Activated T-cell treated with anti-CD3 and anti-CD28 coated beads for 1 hour (primary cell): ENCODE measurements around the gene PARN.
A peak's percentile ranks its signal among the peaks of the same experiment; 100 is the strongest.
"Not testable (repeated sequence)": the region's sequence is repeated elsewhere in the genome, so short reads cannot be mapped to it uniquely, and the experiment has no call there.

ENCODE experiments used
- DNase-seq: peaks from one replicate; pipeline ENCODE4 v3.0.0-alpha.2; 2020; ENCODE audit warnings: low read depth

PARN gene

DNA sequence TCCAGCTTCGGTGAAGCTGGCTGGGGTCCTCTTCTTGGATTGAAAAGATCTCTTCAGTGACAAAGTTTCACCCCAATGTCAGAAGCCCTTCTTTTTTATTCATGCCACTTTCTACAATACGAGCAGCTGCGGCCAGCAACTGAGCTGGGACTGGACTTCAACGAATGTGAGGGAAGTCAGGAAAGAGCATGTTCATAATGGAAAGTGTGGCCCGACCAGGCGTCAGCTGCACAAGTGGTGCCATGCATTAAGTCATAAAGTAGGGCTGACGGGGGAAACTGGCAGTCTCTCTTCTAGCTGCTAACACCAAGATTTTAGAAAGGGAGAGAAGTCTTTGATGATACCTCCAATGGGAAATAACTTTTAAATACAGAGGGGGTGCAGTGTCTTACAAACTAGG, 192.6 kb downstream of the PARN start:
- no peak for DNase-seq

DNA sequence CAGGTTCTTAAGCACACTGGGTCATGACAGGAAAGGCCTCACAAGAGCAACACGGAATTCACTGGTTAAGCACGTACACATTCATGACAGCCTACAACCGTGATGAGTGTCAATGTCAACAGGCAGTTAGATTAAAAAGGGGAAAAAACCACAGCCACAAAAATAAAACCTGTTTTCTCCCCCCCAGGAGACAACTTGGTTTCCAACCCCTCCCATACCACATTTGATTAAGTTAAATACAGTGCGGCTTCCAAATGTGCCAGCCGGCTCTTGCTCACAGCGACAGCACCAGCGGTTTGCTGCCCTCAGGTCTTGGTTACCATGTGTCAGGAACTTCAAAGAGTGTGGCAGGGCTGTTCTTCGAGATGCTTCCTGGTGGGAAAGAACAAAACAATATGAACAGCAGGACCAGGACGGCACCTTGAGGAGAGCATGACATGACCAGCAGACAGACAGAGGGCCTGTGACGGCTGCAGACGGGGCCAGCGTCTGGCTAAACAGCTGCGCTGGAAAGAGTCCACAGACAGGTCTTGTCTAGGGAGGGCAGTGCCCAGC, 193.6 kb downstream of the PARN start:
- DNase-seq, result no peak

DNA sequence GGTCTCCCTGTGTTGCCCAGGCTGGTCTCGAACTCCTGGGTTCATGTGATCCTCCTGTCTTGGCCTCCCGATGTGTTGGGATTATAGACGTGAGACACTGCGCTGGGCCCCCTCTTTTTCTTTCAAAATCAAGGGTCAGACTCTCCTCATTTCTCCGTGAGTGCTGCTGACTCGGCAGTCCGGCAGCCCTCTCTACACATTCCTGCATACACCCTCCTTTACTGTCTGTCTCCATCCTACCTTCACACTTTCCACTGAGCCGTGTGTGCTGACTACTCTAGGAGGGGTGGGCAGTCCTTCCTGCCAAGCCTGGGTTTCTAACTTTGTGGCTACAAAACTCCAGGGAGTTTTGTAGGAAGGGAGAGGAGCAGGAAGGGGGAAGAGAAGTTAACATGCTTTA, 195.2 kb downstream of the PARN start:
- DNase-seq, result no peak

DNA sequence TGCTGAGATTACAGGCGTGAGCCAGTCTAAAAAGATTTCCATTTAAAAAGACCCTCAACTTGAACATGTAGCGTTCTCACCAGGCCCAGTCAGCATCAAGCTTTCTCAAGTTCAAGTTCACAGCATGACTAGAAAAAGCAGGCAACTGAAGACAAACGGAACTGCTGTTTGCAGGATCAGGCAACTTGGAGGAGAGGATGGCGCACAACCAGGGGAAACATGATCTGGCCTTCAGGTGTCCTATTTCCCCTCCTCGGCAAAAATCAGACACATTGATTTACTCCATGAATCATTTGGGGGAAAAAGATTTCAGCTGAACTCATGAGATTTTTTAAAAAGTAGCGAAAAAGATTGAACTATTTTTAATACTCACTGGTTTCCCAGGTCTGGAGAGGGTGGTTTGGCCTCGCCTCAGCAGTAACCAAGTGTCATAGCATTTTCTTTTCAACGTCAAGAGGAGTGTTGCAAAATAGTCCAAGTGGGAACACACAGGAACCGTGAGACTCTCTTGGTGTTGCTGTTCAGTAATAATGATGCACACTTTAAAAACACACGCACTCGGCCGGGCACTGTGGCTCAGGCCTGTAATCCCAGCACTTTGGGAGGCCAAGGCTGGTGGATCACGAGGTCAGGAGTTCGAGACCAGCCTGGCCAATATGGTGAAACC, 201.0 kb downstream of the PARN start:
- DNase-seq, result not testable (repeated sequence)

DNA sequence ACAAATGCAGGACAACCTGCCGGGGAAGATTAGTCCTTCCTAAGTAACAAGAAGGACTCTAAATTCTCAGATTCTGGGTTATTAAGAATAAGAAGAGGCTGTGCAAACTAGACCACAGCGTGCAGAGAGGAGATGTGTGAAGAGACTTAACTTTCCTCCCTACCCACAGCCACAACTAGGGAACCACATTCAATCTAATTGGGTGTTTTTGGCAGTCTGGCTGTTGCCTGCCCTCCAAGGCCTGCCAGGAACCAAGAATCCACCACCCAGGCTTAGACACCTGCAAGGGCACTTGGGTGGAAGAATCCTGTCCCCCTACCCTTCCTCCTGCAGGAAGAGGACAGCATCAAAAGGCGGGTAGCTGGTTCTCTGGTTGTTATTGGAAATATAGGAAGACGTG, 202.0 kb downstream of the PARN start:
- DNase-seq, result no peak

DNA sequence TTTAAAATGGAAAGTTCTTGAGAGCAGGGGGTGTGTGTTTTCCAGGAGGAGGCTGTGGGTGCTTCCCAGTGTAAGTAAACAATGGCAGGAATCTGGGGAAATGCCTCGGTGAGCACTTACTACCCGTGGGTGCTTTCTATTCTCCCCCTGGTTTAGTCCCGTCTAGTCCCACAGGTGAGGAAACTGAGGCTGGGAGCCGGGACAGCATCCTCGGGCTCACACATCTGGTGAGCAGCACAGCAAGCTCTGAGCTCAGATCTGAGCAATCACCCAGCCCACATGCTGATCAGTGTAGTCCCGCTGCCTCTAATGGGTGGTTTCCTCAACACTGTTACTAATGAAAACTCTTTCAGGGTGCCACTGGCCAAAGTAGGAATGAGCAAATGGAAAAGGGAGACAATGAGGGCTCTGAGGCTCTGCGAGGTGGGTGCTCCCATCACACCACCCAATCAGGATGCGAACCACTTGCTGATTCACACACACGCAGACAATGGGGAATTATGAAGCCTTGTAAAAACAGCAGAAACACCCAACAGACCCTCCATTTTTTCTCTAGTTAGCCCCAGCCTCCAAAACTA, 202.6 kb downstream of the PARN start:
- no peak for DNase-seq

DNA sequence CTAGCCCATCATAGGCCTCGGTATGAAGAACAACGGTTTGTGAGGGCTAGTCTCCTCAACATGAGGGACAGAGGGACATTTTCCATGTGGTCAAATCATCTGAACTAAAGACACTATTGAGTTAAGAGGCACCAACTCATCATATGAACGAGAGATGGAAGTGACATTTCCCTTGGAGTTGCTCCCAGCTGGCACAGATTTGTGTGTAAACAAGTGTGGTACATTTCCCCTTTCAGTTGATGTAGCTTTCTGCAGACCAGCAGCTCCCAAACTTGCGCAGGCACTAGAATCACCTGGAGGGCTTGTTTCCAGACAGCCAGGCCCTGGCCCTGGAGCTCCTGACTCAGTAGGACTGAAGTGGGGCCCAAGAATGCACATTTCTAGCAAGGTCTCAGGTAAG, 205.5 kb downstream of the PARN start:
- no peak for DNase-seq

DNA sequence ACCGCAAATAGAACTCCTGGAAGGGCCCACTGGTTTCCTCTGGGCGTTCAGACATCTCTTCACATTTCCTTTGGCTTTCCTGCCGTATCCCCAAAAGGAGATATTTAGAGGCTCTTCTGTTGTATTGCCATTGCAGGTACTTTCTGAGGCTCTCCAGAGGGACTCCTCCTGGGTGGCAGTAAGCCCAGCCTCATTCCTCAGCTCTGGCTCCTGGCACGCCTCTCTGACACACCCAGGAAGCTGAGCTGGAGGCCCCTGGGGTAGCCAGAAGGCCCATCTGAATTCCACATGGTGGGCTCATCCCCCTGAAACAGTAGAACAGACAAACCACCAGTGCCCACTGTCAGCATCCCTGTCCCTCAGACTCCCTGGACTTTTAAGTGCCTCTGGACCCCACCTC, 206.7 kb downstream of the PARN start:
- no peak for DNase-seq

DNA sequence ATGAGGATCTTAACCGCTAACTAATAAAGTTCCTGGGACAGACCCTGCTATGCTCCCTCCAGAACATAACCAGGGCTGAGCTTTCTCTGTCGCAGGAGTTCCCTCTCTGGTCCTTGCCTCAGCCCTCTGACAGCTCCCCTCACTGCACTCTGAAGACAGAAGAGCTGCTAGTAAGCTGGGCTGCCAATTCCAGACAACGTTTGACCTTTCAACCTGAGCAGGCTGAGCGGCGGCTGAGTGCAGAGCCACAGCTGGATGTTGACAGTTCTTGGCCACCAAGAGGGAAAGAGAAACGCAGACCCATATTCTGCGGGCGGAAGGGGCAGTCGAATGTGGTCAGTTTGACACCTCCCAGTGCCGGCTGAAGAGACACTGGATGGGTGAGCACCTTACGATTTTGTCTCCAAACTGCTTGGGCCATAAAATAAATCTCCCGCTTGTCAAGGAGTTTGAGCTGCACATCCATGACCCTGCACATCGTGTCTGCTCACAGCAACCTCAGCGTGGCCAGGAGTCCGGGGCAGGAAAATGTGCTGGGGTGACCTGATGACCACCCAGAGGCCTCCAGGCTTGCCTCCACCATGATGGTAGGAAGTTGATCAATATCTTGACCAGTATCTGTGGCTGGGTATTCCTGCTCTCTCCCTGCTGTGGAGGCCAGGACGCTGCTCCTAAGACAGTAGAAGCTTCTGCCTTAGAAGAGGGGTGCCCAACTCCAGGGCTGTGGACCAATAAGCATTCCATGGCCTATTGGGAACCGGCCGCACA, 209.2 kb downstream of the PARN start:
- DNase-seq, result no peak

DNA sequence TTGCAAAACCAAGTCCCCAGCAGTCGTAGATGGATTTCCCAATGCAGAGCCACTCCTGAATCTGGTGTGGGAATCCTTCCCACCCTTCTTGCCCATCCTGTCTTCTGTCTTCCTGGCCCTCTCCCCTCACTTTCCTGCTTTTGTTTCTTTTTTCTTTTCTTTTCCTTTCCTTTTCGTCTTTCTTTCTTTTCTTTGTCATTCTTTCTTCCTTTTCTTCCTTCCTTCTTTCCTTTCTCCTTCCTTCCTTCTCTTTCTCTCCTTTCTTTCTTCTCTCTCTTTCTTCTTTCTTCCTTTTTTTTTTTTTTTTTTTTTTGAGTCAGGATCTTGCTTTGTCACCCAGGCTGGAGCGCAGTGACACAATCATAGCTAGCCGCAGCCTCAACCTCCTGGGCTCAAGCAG, 209.8 kb downstream of the PARN start:
- not testable (repeated sequence) for DNase-seq

DNA sequence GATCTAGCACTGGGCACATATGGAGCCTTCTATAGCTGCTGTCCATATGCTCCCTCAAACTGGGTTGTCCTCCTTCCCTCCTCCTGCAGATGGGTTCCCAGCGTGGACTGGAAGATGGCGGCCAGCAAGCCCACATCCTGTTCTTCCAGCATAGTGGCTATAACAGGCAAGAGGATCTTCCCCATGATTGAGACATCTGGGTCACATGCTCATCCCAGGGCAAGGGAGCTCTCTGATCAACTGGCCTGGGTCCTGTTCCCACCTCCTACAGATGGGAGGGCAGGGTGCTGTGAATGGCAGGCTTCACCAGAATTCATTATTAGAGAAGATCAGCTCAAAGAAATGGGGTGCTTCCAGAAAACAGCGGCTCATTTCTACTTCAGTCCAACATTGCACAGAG, 210.2 kb downstream of the PARN start:
- no peak for DNase-seq

DNA sequence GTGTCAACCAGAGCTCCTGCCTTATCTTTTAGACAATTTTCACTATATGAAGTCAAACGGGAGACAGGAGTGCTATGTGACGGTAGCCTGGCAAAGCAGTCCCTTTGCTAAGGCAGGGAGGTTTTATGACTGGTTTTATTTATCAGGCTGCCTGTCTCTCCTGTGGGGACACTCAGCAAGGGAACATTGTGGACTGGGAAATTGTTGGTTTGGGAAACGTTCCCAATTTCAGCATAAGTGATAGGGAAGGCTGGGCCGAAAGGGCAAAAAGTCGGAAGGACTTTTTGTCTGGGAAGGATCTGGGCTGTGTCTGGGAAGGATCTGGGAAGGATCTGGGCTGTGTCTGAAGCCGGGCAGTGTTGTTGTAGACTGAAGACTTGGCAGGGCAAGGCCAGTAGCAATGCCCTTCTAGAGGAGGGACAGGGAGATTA, 211.2 kb downstream of the PARN start:
- DNase-seq, result no peak

DNA sequence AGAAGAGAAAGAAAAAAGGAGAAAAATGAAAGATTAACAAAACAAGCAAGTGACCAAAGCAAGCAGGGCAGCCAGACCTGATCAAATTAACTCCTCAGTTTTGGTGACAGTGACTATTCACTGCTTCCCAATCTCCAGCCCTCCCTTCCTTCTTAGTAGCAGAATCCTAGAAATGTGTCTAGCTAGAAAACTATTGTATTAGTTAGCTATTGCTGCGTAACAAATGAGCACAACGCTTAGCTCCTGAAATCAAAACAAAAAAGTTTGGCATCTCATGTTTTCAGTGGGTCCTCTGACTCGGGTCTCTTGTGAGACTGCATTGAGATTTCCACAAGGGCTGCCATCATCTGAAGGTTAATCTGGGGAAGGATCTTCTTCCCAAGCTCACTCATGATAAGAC, 213.9 kb downstream of the PARN start:
- no peak for DNase-seq

DNA sequence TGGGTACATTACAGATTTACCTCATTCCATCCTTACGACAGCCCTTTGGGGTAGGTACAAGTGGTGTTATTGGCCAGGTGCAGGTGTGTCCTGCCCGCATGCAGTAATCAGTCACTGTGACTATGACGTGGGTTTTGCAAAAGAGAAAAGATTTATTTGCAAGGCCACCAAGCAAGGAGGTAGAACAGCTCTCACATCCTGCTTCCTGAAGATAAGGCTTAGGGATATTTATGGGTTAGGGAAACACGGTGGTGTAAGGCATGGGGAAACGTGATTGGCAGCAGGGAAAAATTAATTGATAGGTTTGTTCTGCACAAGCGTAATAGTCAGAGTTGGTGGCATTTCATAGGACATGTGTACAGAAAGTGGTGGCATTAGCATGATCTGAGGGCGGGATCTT, 214.8 kb downstream of the PARN start:
- DNase-seq, result no peak

DNA sequence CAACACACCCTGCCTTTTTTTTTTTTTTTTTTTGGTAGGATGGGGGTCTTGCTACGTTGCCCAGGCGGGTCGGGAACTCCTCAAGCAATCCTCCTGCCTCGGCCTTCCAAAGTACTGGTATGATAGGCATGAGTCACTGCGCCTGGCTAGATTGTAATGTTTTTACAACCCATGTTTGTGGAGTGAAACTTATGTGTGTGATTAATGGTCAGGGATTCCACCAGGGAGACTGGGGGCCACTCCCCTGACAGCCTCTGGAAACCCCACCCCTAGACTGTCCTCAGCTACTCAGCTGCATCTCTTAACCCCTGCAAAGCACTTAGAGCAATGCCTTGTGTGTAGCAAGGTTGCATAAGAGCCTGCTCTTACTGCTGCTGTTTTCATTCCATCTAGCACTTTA, 220.5 kb downstream of the PARN start:
- DNase-seq, result no peak

DNA sequence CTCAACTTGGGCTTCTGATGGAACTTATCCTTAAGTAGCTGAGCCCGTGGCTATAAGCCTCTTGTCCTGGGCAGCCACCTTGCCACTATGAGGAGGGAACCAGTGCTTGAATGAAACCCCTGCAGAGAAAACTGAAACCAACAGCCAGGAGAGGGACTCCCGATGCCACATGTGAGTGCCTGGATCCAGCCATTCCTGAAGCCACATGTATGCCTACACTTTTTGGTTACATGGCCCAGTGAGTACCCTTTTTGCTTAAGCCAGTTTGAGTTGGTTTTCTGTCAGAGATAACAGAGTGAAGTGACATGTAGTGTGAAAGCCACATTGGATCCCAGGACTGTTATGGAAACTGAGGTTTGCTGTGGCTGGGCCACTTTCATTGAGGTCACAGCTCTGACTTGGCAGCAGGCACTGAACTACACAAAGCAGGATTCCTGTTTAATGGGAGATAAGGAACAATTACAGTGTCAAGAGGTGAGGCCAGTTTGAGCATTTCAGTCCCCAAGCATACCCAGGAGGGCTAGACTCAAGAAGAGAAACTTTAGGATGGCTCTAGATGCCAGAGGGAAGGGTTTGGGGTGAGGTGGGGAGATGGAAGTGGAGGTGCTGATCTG, 222.2 kb downstream of the PARN start:
- no peak for DNase-seq

DNA sequence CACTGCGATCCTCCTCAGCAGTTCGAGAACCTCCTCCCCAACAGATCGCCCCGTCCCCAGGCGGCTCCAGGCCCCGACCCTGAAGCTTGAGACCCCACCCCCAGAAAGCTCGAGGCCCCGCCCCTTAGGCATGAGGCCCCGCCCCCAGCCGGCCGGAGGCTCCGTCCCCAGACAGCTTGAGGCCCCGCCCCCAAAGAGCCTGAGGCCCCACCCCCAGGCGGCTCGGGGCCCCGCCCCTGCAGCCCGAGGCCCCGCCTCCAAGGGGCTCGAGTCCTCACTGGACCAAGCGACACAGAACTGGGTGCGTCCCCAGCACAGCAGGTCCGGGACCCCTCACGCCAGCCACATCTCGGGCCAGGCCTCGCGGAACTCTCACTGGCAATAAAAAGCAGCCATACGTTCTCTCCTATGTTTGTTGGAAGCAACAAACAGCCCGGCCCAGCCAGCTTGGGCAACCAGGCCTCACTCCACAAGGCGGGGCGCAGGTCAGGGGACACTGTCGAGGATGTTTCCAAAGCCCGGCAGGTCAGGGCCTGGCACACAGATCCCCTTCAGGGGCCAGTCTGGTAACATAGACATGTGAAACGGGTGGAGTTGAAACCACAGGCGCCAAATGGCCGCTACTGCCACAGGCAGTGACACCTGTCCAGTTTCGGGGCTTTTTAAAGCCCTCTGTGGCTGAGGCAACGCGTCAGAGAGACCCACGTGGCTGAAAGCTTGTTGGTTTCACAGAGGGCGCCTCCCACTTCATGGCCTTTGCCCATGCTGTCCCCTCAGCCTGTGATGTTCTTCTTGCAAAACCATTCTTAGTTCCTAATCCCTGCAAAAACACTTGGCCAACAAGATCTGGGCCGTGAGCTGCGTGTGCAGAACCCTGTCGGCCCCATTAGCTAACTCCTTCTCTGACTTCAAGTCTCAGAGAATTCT, 224.2 kb downstream of the PARN start:
- DNase-seq, result peak; percentile 7

DNA sequence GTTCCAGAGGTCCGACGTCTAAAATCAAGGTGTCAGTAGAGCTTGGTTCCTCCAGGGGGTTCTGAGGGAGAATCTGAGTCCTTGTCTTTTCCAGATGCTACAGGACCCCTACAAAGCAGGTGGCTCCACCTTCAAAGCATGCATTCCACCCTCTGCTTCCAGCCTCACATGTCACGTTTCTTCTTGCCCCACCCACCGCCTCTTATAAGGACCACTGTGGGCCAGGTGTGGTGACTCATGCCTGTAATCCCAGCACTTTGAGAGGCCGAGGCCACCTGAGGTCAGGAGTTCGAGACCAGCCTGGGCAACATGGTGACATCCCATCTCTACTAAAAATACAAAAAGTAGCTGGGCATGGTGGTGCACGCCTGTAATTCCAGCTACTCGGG, 227.1 kb downstream of the PARN start:
- DNase-seq, result not testable (repeated sequence)

DNA sequence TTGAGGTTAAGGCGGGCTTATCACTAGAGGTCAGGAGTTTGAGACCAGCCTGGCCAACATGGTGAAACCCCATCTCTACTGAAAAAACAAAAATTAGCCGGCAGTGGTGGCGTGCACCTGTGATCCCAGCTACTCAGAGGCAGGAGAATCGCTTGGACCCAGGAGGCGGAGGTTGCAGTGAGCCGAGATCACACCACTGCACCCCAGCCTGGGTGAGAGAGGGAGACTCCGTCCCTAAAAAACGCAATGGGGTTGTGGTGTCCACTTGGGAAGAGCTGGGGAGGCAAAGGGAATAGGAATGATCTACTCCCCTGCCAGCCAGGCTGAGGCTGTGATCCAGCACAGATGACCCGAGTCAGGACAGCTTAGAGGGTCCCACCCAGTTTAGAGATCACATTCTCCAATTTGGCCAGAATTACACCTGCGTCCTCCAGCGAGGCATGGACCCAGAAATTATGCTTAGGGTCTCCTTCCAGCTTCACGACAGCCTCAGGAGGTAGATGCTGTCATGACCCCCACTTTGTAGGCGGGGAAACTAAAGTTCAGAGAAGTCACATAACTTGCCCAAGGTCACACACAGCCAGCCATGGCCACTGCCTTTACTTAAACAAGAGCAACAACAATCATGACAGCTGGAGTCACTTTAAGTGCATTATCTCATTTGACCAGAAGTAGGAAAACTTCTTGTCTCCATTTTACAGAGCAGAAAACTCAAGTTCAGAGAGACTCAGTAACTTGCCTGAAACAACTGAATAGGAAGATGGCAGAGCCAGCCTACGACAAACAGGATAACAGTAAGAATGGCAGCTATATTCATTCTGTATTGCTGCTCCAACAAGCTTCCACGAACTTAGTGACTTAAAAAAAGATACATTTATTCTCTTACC, 227.7 kb downstream of the PARN start:
- DNase-seq, result not testable (repeated sequence)

DNA sequence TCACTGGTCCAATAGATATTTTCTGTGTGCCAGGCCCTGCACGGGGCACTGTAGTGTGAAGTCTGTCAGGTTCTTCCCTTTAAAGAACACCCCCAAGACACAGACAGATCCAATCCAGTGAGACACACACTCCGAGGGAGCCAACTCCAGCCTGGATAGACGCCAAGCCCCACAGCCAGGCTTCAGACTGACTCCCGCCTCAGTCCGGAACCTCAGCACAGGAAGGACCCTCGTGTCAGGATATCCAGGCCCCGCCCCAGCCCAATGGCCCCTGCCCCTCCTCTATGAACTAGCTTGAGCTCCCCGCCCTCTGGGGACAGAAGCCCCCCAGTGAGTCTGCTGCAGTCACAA, 228.4 kb downstream of the PARN start:
- DNase-seq, result not testable (repeated sequence)
